ENCODE data around the gene NOD1. TPM values are rescaled to one million over a fixed set of nuclear protein-coding genes. Genes with fewer than 3 reads are reported as not detected.

Gene NOD1
- total and polyA plus RNA-seq, 2 of the 13 experiments (the other 11 are each of a cell fraction or from before 2014, with no cell fraction given) = 1.7 to 2.9 TPM

DNA sequence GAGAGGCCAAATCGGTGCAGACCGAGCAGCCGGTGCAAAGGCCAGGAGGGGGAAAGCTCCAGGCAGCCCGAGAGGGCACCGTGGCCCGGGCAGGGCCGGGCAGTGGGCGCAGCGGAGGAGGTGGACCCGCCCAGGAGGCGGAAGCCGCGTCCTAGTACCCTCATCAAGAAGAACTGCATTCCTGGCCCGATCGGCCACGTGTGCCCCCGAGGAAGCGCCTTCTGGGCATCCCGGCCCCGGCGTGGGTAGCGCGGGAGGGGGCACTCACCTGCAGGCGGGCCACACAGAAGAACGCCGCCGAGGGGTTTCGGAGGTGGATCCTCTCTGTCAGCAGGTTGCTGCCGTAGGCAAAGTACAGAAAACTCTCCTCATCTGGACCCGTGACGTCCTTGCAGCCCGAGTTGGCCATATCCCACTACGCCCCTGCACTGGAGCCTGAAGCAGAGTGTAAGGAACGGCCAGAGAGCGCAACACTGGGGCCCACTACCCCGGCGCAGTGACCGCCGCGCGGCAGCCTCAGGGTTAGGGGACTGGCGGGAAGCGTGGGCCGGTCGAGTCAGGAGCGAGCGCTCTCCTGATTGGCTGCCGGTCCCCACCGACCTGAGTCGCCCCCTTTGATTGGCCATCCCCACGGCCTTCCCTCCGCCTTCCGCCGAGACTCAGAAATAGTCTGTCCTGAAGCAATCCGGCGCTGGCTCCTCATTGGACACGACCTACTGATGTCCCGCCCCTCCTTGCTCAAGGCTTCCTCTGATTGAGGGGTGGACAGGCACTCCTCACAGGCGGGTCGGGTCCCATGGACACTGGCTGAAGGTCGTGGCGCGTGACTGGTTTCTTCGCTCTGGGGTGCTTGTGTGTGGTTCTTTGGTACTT is 26.0 kb upstream of the NOD1 start, which contains the start of gene GGCT (continued):
- TF ChIP-seq, protein P1, sequence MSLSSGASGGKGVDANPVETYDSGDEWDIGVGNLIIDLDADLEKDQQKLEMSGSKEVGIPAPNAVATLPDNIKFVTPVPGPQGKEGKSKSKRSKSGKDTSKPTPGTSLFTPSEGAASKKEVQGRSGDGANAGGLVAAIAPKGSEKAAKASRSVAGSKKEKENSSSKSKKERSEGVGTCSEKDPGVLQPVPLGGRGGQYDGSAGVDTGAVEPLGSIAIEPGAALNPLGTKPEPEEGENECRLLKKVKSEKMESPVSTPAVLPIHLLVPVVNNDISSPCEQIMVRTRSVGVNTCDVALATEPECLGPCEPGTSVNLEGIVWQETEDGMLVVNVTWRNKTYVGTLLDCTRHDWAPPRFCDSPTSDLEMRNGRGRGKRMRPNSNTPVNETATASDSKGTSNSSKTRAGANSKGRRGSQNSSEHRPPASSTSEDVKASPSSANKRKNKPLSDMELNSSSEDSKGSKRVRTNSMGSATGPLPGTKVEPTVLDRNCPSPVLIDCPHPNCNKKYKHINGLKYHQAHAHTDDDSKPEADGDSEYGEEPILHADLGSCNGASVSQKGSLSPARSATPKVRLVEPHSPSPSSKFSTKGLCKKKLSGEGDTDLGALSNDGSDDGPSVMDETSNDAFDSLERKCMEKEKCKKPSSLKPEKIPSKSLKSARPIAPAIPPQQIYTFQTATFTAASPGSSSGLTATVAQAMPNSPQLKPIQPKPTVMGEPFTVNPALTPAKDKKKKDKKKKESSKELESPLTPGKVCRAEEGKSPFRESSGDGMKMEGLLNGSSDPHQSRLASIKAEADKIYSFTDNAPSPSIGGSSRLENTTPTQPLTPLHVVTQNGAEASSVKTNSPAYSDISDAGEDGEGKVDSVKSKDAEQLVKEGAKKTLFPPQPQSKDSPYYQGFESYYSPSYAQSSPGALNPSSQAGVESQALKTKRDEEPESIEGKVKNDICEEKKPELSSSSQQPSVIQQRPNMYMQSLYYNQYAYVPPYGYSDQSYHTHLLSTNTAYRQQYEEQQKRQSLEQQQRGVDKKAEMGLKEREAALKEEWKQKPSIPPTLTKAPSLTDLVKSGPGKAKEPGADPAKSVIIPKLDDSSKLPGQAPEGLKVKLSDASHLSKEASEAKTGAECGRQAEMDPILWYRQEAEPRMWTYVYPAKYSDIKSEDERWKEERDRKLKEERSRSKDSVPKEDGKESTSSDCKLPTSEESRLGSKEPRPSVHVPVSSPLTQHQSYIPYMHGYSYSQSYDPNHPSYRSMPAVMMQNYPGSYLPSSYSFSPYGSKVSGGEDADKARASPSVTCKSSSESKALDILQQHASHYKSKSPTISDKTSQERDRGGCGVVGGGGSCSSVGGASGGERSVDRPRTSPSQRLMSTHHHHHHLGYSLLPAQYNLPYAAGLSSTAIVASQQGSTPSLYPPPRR (CRISPR knock-in tag; IDR thresholded peaks at IDR 0.05; ENCODE audit: borderline replicate concordance) = 0 out of 2 replicates have a peak, but pooled peaks have one; percentile 44
- TF ChIP-seq ZNF788 (CRISPR knock-in tag; IDR thresholded peaks at IDR 0.05; ENCODE audit: borderline replicate concordance) (peak; percentile 85), RBAK (CRISPR knock-in tag; IDR thresholded peaks at IDR 0.05) (no peak; the same call in 1 of the 2 replicates), ZNF292 (CRISPR knock-in tag; IDR thresholded peaks at IDR 0.05; ENCODE audit: borderline replicate concordance, low read depth) (peak; percentile 63; the same call in 1 of the 2 replicates), ZNF232 (CRISPR knock-in tag; IDR thresholded peaks at IDR 0.05; ENCODE audit: borderline replicate concordance) (no peak), ZNF430 (CRISPR knock-in tag; IDR thresholded peaks at IDR 0.05) (peak; percentile 90; the same call in 1 of the 2 replicates), HDAC1 (CRISPR knock-in tag; IDR thresholded peaks at IDR 0.05) (peak; percentile 87)
- TF ChIP-seq, protein P2, sequence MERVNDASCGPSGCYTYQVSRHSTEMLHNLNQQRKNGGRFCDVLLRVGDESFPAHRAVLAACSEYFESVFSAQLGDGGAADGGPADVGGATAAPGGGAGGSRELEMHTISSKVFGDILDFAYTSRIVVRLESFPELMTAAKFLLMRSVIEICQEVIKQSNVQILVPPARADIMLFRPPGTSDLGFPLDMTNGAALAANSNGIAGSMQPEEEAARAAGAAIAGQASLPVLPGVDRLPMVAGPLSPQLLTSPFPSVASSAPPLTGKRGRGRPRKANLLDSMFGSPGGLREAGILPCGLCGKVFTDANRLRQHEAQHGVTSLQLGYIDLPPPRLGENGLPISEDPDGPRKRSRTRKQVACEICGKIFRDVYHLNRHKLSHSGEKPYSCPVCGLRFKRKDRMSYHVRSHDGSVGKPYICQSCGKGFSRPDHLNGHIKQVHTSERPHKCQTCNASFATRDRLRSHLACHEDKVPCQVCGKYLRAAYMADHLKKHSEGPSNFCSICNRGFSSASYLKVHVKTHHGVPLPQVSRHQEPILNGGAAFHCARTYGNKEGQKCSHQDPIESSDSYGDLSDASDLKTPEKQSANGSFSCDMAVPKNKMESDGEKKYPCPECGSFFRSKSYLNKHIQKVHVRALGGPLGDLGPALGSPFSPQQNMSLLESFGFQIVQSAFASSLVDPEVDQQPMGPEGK (CRISPR knock-in tag; IDR thresholded peaks at IDR 0.05) = peak; percentile 49
- TF ChIP-seq, protein P3, sequence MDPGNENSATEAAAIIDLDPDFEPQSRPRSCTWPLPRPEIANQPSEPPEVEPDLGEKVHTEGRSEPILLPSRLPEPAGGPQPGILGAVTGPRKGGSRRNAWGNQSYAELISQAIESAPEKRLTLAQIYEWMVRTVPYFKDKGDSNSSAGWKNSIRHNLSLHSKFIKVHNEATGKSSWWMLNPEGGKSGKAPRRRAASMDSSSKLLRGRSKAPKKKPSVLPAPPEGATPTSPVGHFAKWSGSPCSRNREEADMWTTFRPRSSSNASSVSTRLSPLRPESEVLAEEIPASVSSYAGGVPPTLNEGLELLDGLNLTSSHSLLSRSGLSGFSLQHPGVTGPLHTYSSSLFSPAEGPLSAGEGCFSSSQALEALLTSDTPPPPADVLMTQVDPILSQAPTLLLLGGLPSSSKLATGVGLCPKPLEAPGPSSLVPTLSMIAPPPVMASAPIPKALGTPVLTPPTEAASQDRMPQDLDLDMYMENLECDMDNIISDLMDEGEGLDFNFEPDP (CRISPR knock-in tag; conservative IDR thresholded peaks at IDR 0.05) = no peak
- TF ChIP-seq, protein P4, sequence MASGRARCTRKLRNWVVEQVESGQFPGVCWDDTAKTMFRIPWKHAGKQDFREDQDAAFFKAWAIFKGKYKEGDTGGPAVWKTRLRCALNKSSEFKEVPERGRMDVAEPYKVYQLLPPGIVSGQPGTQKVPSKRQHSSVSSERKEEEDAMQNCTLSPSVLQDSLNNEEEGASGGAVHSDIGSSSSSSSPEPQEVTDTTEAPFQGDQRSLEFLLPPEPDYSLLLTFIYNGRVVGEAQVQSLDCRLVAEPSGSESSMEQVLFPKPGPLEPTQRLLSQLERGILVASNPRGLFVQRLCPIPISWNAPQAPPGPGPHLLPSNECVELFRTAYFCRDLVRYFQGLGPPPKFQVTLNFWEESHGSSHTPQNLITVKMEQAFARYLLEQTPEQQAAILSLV (CRISPR knock-in tag; IDR thresholded peaks at IDR 0.05; ENCODE audit: borderline replicate concordance) = peak; percentile 64; the same call in 1 of the 2 replicates
- TF ChIP-seq, protein P5, sequence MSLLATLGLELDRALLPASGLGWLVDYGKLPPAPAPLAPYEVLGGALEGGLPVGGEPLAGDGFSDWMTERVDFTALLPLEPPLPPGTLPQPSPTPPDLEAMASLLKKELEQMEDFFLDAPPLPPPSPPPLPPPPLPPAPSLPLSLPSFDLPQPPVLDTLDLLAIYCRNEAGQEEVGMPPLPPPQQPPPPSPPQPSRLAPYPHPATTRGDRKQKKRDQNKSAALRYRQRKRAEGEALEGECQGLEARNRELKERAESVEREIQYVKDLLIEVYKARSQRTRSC (CRISPR knock-in tag; IDR thresholded peaks at IDR 0.05; ENCODE audit: low read depth) = no peak
- TF ChIP-seq, protein P6, sequence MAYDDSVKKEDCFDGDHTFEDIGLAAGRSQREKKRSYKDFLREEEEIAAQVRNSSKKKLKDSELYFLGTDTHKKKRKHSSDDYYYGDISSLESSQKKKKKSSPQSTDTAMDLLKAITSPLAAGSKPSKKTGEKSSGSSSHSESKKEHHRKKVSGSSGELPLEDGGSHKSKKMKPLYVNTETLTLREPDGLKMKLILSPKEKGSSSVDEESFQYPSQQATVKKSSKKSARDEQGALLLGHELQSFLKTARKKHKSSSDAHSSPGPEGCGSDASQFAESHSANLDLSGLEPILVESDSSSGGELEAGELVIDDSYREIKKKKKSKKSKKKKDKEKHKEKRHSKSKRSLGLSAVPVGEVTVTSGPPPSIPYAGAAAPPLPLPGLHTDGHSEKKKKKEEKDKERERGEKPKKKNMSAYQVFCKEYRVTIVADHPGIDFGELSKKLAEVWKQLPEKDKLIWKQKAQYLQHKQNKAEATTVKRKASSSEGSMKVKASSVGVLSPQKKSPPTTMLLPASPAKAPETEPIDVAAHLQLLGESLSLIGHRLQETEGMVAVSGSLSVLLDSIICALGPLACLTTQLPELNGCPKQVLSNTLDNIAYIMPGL (CRISPR knock-in tag; IDR thresholded peaks at IDR 0.05; ENCODE audit: borderline replicate concordance in 1 of 2, low read depth in 1 of 2) = peak; percentile 77 to 78; a peak in 3 of 4 replicates

All from HepG2 (cell line).